MM.1S (cell line): ENCODE data around the gene ANXA4.

Experiments
- DNase-seq: peaks from one replicate; pipeline ENCODE4 v3.0.0-alpha.2; 2015
- H2AFZ ChIP-seq: fragments of 300-600 bp; sonication (generic); 2 replicates; pipeline ENCODE4 v1.6.0; 2016; ENCODE audit warnings: antibody characterized with exemption, low read length
- H3F3A ChIP-seq: fragments of 300-600 bp; sonication (generic); 2 replicates; pipeline ENCODE4 v1.6.1; 2016; ENCODE audit warnings: mild to moderate bottlenecking, antibody characterized with exemption, low read length, moderate library complexity, mixed read lengths; ENCODE audit not compliant: insufficient read depth
- H3K27ac ChIP-seq: fragments of 300-600 bp; sonication (generic); 2 replicates; pipeline ENCODE4 v1.5.1; 2016; ENCODE audit warnings: mild to moderate bottlenecking, low read length
- H3K27me3 ChIP-seq: fragments of 300-600 bp; sonication (generic); replicated peaks from 2 replicates; pipeline ENCODE4 v1.6.0; 2016; ENCODE audit warnings: low read length; ENCODE audit not compliant: insufficient read depth
- H3K36me3 ChIP-seq: fragments of 300-600 bp; sonication (generic); replicated peaks from 2 replicates; pipeline ENCODE4 v1.6.1; 2016; ENCODE audit warnings: mild to moderate bottlenecking, low read length, mixed read lengths; ENCODE audit not compliant: insufficient read depth
- H3K4me1 ChIP-seq: fragments of 300-600 bp; sonication (generic); 2 replicates; pipeline ENCODE4 v1.6.1; 2016; ENCODE audit warnings: low read length, mixed read lengths
- H3K4me2 ChIP-seq: fragments of 300-600 bp; sonication (generic); 2 replicates; pipeline ENCODE4 v1.6.0; 2016; ENCODE audit warnings: low read depth, low read length
- H3K4me3 ChIP-seq: fragments of 300-600 bp; sonication (generic); 2 replicates; pipeline ENCODE4 v1.5.1; 2016; ENCODE audit warnings: low read length, mixed read lengths
- H3K79me2 ChIP-seq: fragments of 300-600 bp; sonication (generic); 2 replicates; pipeline ENCODE4 v1.6.1; 2016; ENCODE audit warnings: mixed run types, low read length, mixed read lengths
- H3K9ac ChIP-seq: fragments of 300-600 bp; sonication (generic); 2 replicates; pipeline ENCODE4 v1.6.1; 2016; ENCODE audit warnings: low read length, mixed read lengths
- H3K9me2 ChIP-seq: fragments of 300-600 bp; sonication (generic); replicated peaks from 2 replicates; pipeline ENCODE4 v1.6.1; 2016; ENCODE audit warnings: mild to moderate bottlenecking, low read length, mixed read lengths; ENCODE audit not compliant: insufficient read depth
- H3K9me3 ChIP-seq: fragments of 300-600 bp; sonication (generic); replicated peaks from 2 replicates; pipeline ENCODE4 v1.6.1; 2016; ENCODE audit warnings: mild to moderate bottlenecking, low read length, mixed read lengths; ENCODE audit not compliant: insufficient read depth
- H4K20me1 ChIP-seq: fragments of 300-600 bp; sonication (generic); 2 replicates; pipeline ENCODE4 v1.6.1; 2016; ENCODE audit warnings: mild to moderate bottlenecking, low read length, moderate library complexity, mixed read lengths; ENCODE audit not compliant: insufficient read depth
- CTCF ChIP-seq: fragments of 300-600 bp; sonication (generic); IDR thresholded peaks from 2 replicates; pipeline ENCODE4 v1.5.1; 2016; ENCODE audit warnings: antibody characterized with exemption, low read length, mixed read lengths
- EZH2 ChIP-seq: fragments of 300-600 bp; sonication (generic); optimal IDR thresholded peaks from 2 replicates; pipeline ENCODE3; 2017; ENCODE audit warnings: low read depth, mild to moderate bottlenecking, antibody characterized with exemption, low read length, mixed read lengths
- EZH2phosphoT487 ChIP-seq: fragments of 300-600 bp; sonication (generic); IDR thresholded peaks from 2 replicates; pipeline ENCODE4 v1.6.1; 2018; ENCODE audit warnings: antibody characterized with exemption, low read length

ANXA4 gene

GRCh38 chr2:69743847-69744264, 1.9 kb downstream of the ANXA4 start:
- Histone ChIP-seq H3K27me3 (no peaks in the 10 kb centered on the region), H3K36me3 (no peaks in the 10 kb centered on the region), H3K27ac (no peak overlapping the region)

GRCh38 chr2:69744456-69744855, 2.5 kb downstream of the ANXA4 start:
- no peak overlapping the region for H2AFZ ChIP-seq
- peaks cover 5% of the 10 kb centered on the region; the same call in 1 of the 2 replicates for H3K4me1 ChIP-seq
- no peak for TF ChIP-seq EZH2
- TF ChIP-seq CTCF: no peak
- no peak for TF ChIP-seq EZH2phosphoT487
- no peaks in the 10 kb centered on the region for H3K27me3 ChIP-seq
- H3K4me2 ChIP-seq: no peak overlapping the region
- no peaks in the 10 kb centered on the region for H3K36me3 ChIP-seq
- H3K27ac ChIP-seq: no peak overlapping the region
- H3K9me3 ChIP-seq: no peaks in the 10 kb centered on the region
- no peaks in the 10 kb centered on the region for H3F3A ChIP-seq
- no peak overlapping the region for H3K4me3 ChIP-seq
- no peaks in the 10 kb centered on the region for H3K79me2 ChIP-seq
- no peak for DNase-seq
- H4K20me1 ChIP-seq: no peaks in the 10 kb centered on the region
- no peak overlapping the region for H3K9ac ChIP-seq
- H3K9me2 ChIP-seq: no peaks in the 10 kb centered on the region

More at GRCh38 chr2:69743847-69744264, 1.9 kb downstream of the ANXA4 start:
- H3K9me2 ChIP-seq: no peaks in the 10 kb centered on the region
- H3F3A ChIP-seq: no peaks in the 10 kb centered on the region
- no peaks in the 10 kb centered on the region for H4K20me1 ChIP-seq
- H3K4me1 ChIP-seq: peaks cover 5% of the 10 kb centered on the region; the same call in 1 of the 2 replicates
- H3K4me3 ChIP-seq: no peak overlapping the region
- DNase-seq: no peak
- H3K9me3 ChIP-seq: no peaks in the 10 kb centered on the region
- H2AFZ ChIP-seq: no peak overlapping the region
- no peak overlapping the region for H3K4me2 ChIP-seq
- no peak overlapping the region for H3K9ac ChIP-seq
- no peaks in the 10 kb centered on the region for H3K79me2 ChIP-seq
- no peak for TF ChIP-seq EZH2
- no peak for TF ChIP-seq EZH2phosphoT487
- no peak for TF ChIP-seq CTCF

GRCh38 chr2:69745035-69745434, 3.1 kb downstream of the ANXA4 start:
- Histone ChIP-seq H2AFZ (no peak overlapping the region), H3K9ac (no peak overlapping the region), H3K9me3 (no peaks in the 10 kb centered on the region), H3K79me2 (no peaks in the 10 kb centered on the region), H3K4me1 (peaks cover 5% of the 10 kb centered on the region; the same call in 1 of the 2 replicates), H3K9me2 (no peaks in the 10 kb centered on the region), H3K36me3 (no peaks in the 10 kb centered on the region), H3F3A (no peaks in the 10 kb centered on the region), H3K4me2 (no peak overlapping the region), H4K20me1 (no peaks in the 10 kb centered on the region), H3K27me3 (no peaks in the 10 kb centered on the region), H3K27ac (no peak overlapping the region), H3K4me3 (no peak overlapping the region)
- TF ChIP-seq CTCF (no peak), EZH2 (no peak), EZH2phosphoT487 (no peak)
- no peak for DNase-seq
